ENCODE measurements around the gene UNC5C. TPM values are rescaled to one million over a fixed set of nuclear protein-coding genes. Genes with fewer than 3 reads are reported as not detected.

UNC5C gene
- total and polyA plus RNA-seq, 2 of the 8 experiments (the other 6 are each of a cell fraction or from before 2014, with no cell fraction given): 0.30 to 1.3 TPM

GRCh38 chr4:95560774-95561173 is 12.0 kb upstream of the UNC5C start (continued):
- no peak for TF ChIP-seq RBBP5 (IDR thresholded peaks at IDR 0.05; ENCODE audit: borderline replicate concordance, low read depth, low read length)
- no peak for TF ChIP-seq CEBPB (IDR thresholded peaks at IDR 0.05; ENCODE audit: low read depth, low read length)
- no peak for TF ChIP-seq MAFK (IDR thresholded peaks at IDR 0.05; ENCODE audit: low read depth, low read length)
- no peak for TF ChIP-seq FOSL1 (IDR thresholded peaks at IDR 0.05; ENCODE audit: insufficient read depth, low read depth, low read length)
- no peak for TF ChIP-seq ZNF274 (IDR thresholded peaks at IDR 0.05; ENCODE audit: borderline replicate concordance, extremely low read depth, low read length)
- no peak for TF ChIP-seq RNF2 (IDR thresholded peaks at IDR 0.05; ENCODE audit: borderline replicate concordance, low read depth, low read length, missing control alignments, poor library complexity, severe bottlenecking)
- no peak for TF ChIP-seq SP4 (IDR thresholded peaks at IDR 0.05; ENCODE audit: low read length)
